Panc1 (cell line): Measurements from ENCODE around the gene RASD2.

ENCODE experiments used
- CTCF ChIP-seq: fragments of 450-650 bp; IDR thresholded peaks from 2 replicates; pipeline ENCODE4 v1.5.1; 2017; ENCODE audit warnings: mild to moderate bottlenecking
- POLR2AphosphoS5 ChIP-seq: IDR thresholded peaks from 2 replicates; pipeline ENCODE4 v1.6.1; 2012; ENCODE audit warnings: mild to moderate bottlenecking, low read depth, low read length, moderate library complexity

GRCh38 chr22:35578836-35579575, 38.4 kb downstream of the RASD2 start:
- TF ChIP-seq CTCF (no peak), POLR2AphosphoS5 (no peak)
